WTC11 (cell line): ENCODE measurements around the gene ZFPM1.

Experiments used
- CTCF ChIP-seq: fragments of 200-600 bp; IDR thresholded peaks from 2 replicates; pipeline ENCODE4 v1.8.0; 2022; ENCODE audit warnings: antibody characterized with exemption
- ZSCAN18 ChIP-seq: fragments of 250-450 bp; sonication (Bioruptor Pico); IDR thresholded peaks from 2 replicates; pipeline ENCODE4 v2.1.2; 2022; ENCODE audit warnings: mild to moderate bottlenecking, moderate library complexity

GRCh38 chr16:88433632-88434352 is 19.3 kb upstream of the ZFPM1 start:
- TF ChIP-seq CTCF (no peak), ZSCAN18 (no peak)
